KMS-11 (cell line): ENCODE data around the gene ANKRD33B.

Experiments used
- H2AFZ ChIP-seq: fragments of 200-600 bp; sonication (generic); 2 replicates; pipeline ENCODE4 v1.6.1; 2016; ENCODE audit warnings: antibody characterized with exemption, mixed run types, low read depth
- H3K27ac ChIP-seq: fragments of 200-600 bp; sonication (generic); 2 replicates; pipeline ENCODE4 v1.6.1; 2016; ENCODE audit warnings: mild to moderate bottlenecking, mixed run types
- H3K27me3 ChIP-seq: fragments of 200-600 bp; sonication (generic); 2 replicates; pipeline ENCODE4 v1.6.1; 2017; ENCODE audit warnings: mild to moderate bottlenecking, low read depth, mixed run types, moderate library complexity; ENCODE audit not compliant: insufficient read depth
- H3K36me3 ChIP-seq: fragments of 200-600 bp; sonication (generic); 2 replicates; pipeline ENCODE4 v1.6.1; 2017; ENCODE audit warnings: mild to moderate bottlenecking, mixed run types; ENCODE audit not compliant: insufficient read depth
- H3K4me1 ChIP-seq: fragments of 200-600 bp; sonication (generic); 2 replicates; pipeline ENCODE4 v1.6.1; 2016; ENCODE audit warnings: mild to moderate bottlenecking, low read depth, mixed run types; ENCODE audit not compliant: poor library complexity, severe bottlenecking
- H3K4me2 ChIP-seq: fragments of 200-600 bp; sonication (generic); 2 replicates; pipeline ENCODE4 v1.7.0; 2016; ENCODE audit warnings: mild to moderate bottlenecking, mixed run types
- H3K4me3 ChIP-seq: fragments of 200-600 bp; sonication (generic); IDR thresholded peaks from 2 replicates; pipeline ENCODE4 v1.6.1; 2017; ENCODE audit warnings: low read depth, low read length, mixed read lengths; ENCODE audit not compliant: insufficient read depth
- H3K79me2 ChIP-seq: fragments of 200-600 bp; sonication (generic); 2 replicates; pipeline ENCODE4 v1.6.1; 2016; ENCODE audit warnings: low read depth, mixed run types; ENCODE audit not compliant: insufficient read depth
- H3K9ac ChIP-seq: fragments of 200-600 bp; sonication (generic); 2 replicates; pipeline ENCODE4 v1.6.1; 2016; ENCODE audit warnings: mild to moderate bottlenecking, mixed run types
- H4K20me1 ChIP-seq: fragments of 200-600 bp; sonication (generic); 2 replicates; pipeline ENCODE4 v1.6.1; 2016; ENCODE audit warnings: mild to moderate bottlenecking, mixed run types; ENCODE audit not compliant: insufficient read depth
- TF ChIP-seq, protein P1 (sequence below): fragments of 200-600 bp; sonication (generic); conservative IDR thresholded peaks from 2 replicates; pipeline ENCODE4 v1.6.1; 2017; ENCODE audit warnings: low read depth, mild to moderate bottlenecking, antibody characterized with exemption, low read length, moderate library complexity, mixed read lengths

The ANKRD33B gene

DNA sequence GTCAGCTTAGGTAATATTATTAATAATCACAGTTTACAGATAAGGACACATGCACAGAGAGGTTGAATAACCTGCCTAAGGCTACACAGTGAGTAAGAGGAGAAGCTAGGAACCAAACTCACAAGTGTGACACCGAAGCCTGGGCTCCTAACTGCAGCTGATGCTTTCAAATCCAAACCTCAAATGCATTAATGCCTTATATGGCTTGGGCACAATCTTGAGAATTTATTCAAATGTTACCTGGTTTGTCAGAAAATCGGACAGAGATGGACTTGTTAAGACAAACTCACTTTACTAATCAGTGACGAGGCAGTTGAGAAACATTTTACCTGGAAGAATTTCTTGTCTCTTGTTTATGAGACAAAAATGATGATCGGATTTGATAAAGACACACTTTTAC is 142.5 kb downstream of the ANKRD33B start:
- Histone ChIP-seq H3K27ac (no peak overlapping the region), H3K4me1 (peaks cover 5% of the 10 kb centered on the region), H3K27me3 (no peaks in the 10 kb centered on the region), H3K4me2 (no peak overlapping the region), H3K36me3 (no peaks in the 10 kb centered on the region), H3K9ac (no peak overlapping the region), H3K4me3 (no peak overlapping the region), H4K20me1 (no peaks in the 10 kb centered on the region), H2AFZ (no peak overlapping the region), H3K79me2 (no peaks in the 10 kb centered on the region)
- TF ChIP-seq, protein P1, sequence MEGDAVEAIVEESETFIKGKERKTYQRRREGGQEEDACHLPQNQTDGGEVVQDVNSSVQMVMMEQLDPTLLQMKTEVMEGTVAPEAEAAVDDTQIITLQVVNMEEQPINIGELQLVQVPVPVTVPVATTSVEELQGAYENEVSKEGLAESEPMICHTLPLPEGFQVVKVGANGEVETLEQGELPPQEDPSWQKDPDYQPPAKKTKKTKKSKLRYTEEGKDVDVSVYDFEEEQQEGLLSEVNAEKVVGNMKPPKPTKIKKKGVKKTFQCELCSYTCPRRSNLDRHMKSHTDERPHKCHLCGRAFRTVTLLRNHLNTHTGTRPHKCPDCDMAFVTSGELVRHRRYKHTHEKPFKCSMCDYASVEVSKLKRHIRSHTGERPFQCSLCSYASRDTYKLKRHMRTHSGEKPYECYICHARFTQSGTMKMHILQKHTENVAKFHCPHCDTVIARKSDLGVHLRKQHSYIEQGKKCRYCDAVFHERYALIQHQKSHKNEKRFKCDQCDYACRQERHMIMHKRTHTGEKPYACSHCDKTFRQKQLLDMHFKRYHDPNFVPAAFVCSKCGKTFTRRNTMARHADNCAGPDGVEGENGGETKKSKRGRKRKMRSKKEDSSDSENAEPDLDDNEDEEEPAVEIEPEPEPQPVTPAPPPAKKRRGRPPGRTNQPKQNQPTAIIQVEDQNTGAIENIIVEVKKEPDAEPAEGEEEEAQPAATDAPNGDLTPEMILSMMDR = no peak
